ENCODE results near the gene TM2D1.

TM2D1 gene

GRCh38 chr1:61640531-61641530 is 84.1 kb downstream of the TM2D1 start:
- no peaks in the 10 kb centered on the region for H3K36me3 ChIP-seq (ENCODE audit: control insufficient read depth, low read length)
- no peaks in the 10 kb centered on the region for H4K20me1 ChIP-seq (ENCODE audit: control insufficient read depth, insufficient read depth, low read depth, low read length)
- peaks cover 9% of the 10 kb centered on the region for H3K4me1 ChIP-seq (ENCODE audit: control insufficient read depth, low read length)
- H3K27ac ChIP-seq (ENCODE audit: low read depth, low read length): no peak overlapping the region
- 0 out of 2 replicates have a peak, but pooled peaks cover 5% of the 10 kb centered on the region for H3K27me3 ChIP-seq (ENCODE audit: control insufficient read depth, low read length)
- no peaks in the 10 kb centered on the region for H3K9me2 ChIP-seq (replicated peaks; ENCODE audit: control insufficient read depth, low read length)
- no peaks in the 10 kb centered on the region for H3K9me3 ChIP-seq (ENCODE audit: control insufficient read depth, insufficient read depth, low read length)
- H3K4me3 ChIP-seq (ENCODE audit: low read length): peak overlapping the region; percentile 40
- H3F3A ChIP-seq (ENCODE audit: control insufficient read depth, insufficient read depth): no peaks in the 10 kb centered on the region
- H3K4me2 ChIP-seq (ENCODE audit: low read length): peak overlapping the region; percentile 62
- H3K79me2 ChIP-seq (ENCODE audit: control insufficient read depth, low read length): no peaks in the 10 kb centered on the region
- TF ChIP-seq CTCF (IDR thresholded peaks at IDR 0.05; ENCODE audit: low read depth, low read length, poor library complexity, severe bottlenecking): no peak
- no peak for TF ChIP-seq EZH2phosphoT487 (IDR thresholded peaks at IDR 0.05; ENCODE audit: borderline replicate concordance, low read length)

- TF ChIP-seq CTCF (IDR thresholded peaks at IDR 0.05; ENCODE audit: low read depth, low read length, poor library complexity, severe bottlenecking): no peak
- H3K9me3 ChIP-seq (ENCODE audit: control insufficient read depth, insufficient read depth, low read length): no peaks in the 10 kb centered on the region
- H3F3A ChIP-seq (ENCODE audit: control insufficient read depth, insufficient read depth): no peaks in the 10 kb centered on the region
- no peak overlapping the region for H3K4me3 ChIP-seq (ENCODE audit: low read length)
- H3K4me2 ChIP-seq (ENCODE audit: low read length): no peak overlapping the region
- H3K4me1 ChIP-seq (ENCODE audit: control insufficient read depth, low read length): peaks cover 9% of the 10 kb centered on the region
- no peaks in the 10 kb centered on the region for H3K9me2 ChIP-seq (replicated peaks; ENCODE audit: control insufficient read depth, low read length)
- no peaks in the 10 kb centered on the region for H4K20me1 ChIP-seq (ENCODE audit: control insufficient read depth, insufficient read depth, low read depth, low read length)
- H3K36me3 ChIP-seq (ENCODE audit: control insufficient read depth, low read length): no peaks in the 10 kb centered on the region
- 0 out of 2 replicates have a peak, but pooled peaks cover 5% of the 10 kb centered on the region for H3K27me3 ChIP-seq (ENCODE audit: control insufficient read depth, low read length)
- no peak overlapping the region for H3K27ac ChIP-seq (ENCODE audit: low read depth, low read length)
- H3K79me2 ChIP-seq (ENCODE audit: control insufficient read depth, low read length): no peaks in the 10 kb centered on the region
These were observed 85.2 kb downstream of the TM2D1 start for GRCh38 chr1:61639608-61640336.

- Histone ChIP-seq H3K27ac (ENCODE audit: low read depth, low read length) (no peak overlapping the region), H3K9me2 (replicated peaks; ENCODE audit: control insufficient read depth, low read length) (no peaks in the 10 kb centered on the region)
- TF ChIP-seq EZH2phosphoT487 (IDR thresholded peaks at IDR 0.05; ENCODE audit: borderline replicate concordance, low read length) (no peak), CTCF (IDR thresholded peaks at IDR 0.05; ENCODE audit: low read depth, low read length, poor library complexity, severe bottlenecking) (no peak)
These were observed 85.9 kb downstream of the TM2D1 start for GRCh38 chr1:61638911-61639605.

More at GRCh38 chr1:61638911-61639605, 85.9 kb downstream of the TM2D1 start:
- Histone ChIP-seq H3K36me3 (ENCODE audit: control insufficient read depth, low read length) (no peaks in the 10 kb centered on the region), H3F3A (ENCODE audit: control insufficient read depth, insufficient read depth) (no peaks in the 10 kb centered on the region), H3K4me1 (ENCODE audit: control insufficient read depth, low read length) (peaks cover 9% of the 10 kb centered on the region), H4K20me1 (ENCODE audit: control insufficient read depth, insufficient read depth, low read depth, low read length) (no peaks in the 10 kb centered on the region), H3K4me2 (ENCODE audit: low read length) (no peak overlapping the region), H3K27me3 (ENCODE audit: control insufficient read depth, low read length) (0 out of 2 replicates have a peak, but pooled peaks cover 5% of the 10 kb centered on the region), H3K79me2 (ENCODE audit: control insufficient read depth, low read length) (no peaks in the 10 kb centered on the region), H3K4me3 (ENCODE audit: low read length) (no peak overlapping the region), H3K9me3 (ENCODE audit: control insufficient read depth, insufficient read depth, low read length) (no peaks in the 10 kb centered on the region)
